A549 (cell line): ENCODE measurements around the gene NRXN3. TPM values are rescaled to one million over a fixed set of nuclear protein-coding genes. Genes with fewer than 3 reads are reported as not detected.

Experiments
- ATAC-seq, 2 experiments: fragments of 200-7000 bp in 1 of 2; fragments of >200 bp in 1 of 2; cut with Nextera tagmentation in 1 of 2; cut with Tn5 transposase in 1 of 2; 3 replicates each; pipeline versions ENCODE4 v1.8.0 to v1.9.1; 2018 to 2020; ENCODE audit warnings: mild to moderate bottlenecking in 1 of 2, moderate library complexity in 1 of 2
- CTCF ChIA-PET: fragments of 300-600 bp; sonication (Branson Sonifier 250); formaldehyde crosslinking; extraction: SDS; loops from one replicate; lab custom pipeline; 2021; ENCODE audit warnings: antibody characterized with exemption, inconsistent platforms; lab: Yijun Ruan, JAX
- POLR2A ChIA-PET: fragments of 350-600 bp; formaldehyde crosslinking; extraction: SDS; loops from one replicate; lab custom pipeline; 2021; ENCODE audit warnings: antibody characterized with exemption, inconsistent platforms; lab: Yijun Ruan, JAX
- DNase-seq, 2 experiments: peaks; one replicate each; pipeline versions ENCODE4 v3.0.0 to v3.0.0-alpha.2; 2011 to 2016; ENCODE audit warnings: low read depth in 1 of 2, low spot score in 1 of 2
- FAIRE-seq: peaks from 2 replicates; lab custom pipeline; 2011; peaks lifted over from hg19 to GRCh38; lab: Jason Lieb, UNC
- H3K27ac ChIP-seq, 2 experiments: fragments of >200 bp; sonication (Bioruptor Twin); formaldehyde crosslinking; 3 replicates each; pipeline ENCODE4 v1.5.1; 2016 to 2017
- H3K4me1 ChIP-seq: fragments of >200 bp; sonication (Bioruptor Twin); formaldehyde crosslinking; 3 replicates; pipeline ENCODE4 v1.6.1; 2016
- H3K4me2 ChIP-seq: fragments of >200 bp; sonication (Bioruptor Twin); formaldehyde crosslinking; 3 replicates; pipeline ENCODE4 v1.6.1; 2016
- H3K4me3 ChIP-seq: fragments of >200 bp; sonication (Bioruptor Twin); formaldehyde crosslinking; 3 replicates; pipeline ENCODE4 v1.5.1; 2016
- H3K9me3 ChIP-seq: fragments of >200 bp; sonication (Bioruptor Twin); formaldehyde crosslinking; 3 replicates; pipeline ENCODE4 v1.6.1; 2016
- ATOH8 ChIP-seq: fragments of 250-450 bp; sonication (Bioruptor Pico); IDR thresholded peaks from 2 replicates; pipeline ENCODE4 v1.5.0; 2020; ENCODE audit warnings: low read depth, mild to moderate bottlenecking, moderate library complexity
- CBX2 ChIP-seq: fragments of 200-600 bp; sonication (generic); IDR thresholded peaks from 2 replicates; pipeline ENCODE4 v1.6.1; 2016; ENCODE audit warnings: low read depth, mild to moderate bottlenecking, borderline replicate concordance
- CBX8 ChIP-seq: fragments of 200-600 bp; sonication (generic); IDR thresholded peaks from 2 replicates; pipeline ENCODE4 v1.6.1; 2016
- CEBPB ChIP-seq, 2 experiments: fragments of >200 bp in 1 of 2; sonication (Bioruptor Twin) in 1 of 2; formaldehyde crosslinking in 1 of 2; IDR thresholded peaks; 2 replicates each; pipeline ENCODE4 v1.6.1; 2012 to 2016
- EHMT2 ChIP-seq: fragments of 200-600 bp; sonication (generic); IDR thresholded peaks from 2 replicates; pipeline ENCODE4 v1.6.1; 2016; ENCODE audit warnings: antibody characterized with exemption, low read depth, mild to moderate bottlenecking, moderate library complexity
- EP300 ChIP-seq, 2 experiments: fragments of >200 bp; sonication (Bioruptor Twin); formaldehyde crosslinking; IDR thresholded peaks; 2 replicates in 1 of 2; 3 replicates in 1 of 2; pipeline ENCODE4 v1.6.1; 2016 to 2017
- FOSB ChIP-seq: fragments of 250-450 bp; sonication (Bioruptor Pico); IDR thresholded peaks from 2 replicates; pipeline ENCODE4 v1.5.0; 2020; ENCODE audit warnings: mild to moderate bottlenecking, moderate library complexity
- HDAC2 ChIP-seq: fragments of 200-600 bp; sonication (generic); IDR thresholded peaks from 2 replicates; pipeline ENCODE4 v1.6.1; 2016
- HOXA7 ChIP-seq: fragments of 250-450 bp; sonication (Bioruptor Pico); IDR thresholded peaks from 2 replicates; pipeline ENCODE4 v1.5.0; 2020; ENCODE audit warnings: mild to moderate bottlenecking, moderate library complexity
- HOXB5 ChIP-seq: fragments of 250-450 bp; sonication (Bioruptor Pico); IDR thresholded peaks from 2 replicates; pipeline ENCODE4 v1.5.0; 2020; ENCODE audit warnings: mild to moderate bottlenecking, moderate library complexity
- JUNB ChIP-seq: fragments of >200 bp; sonication (Bioruptor Twin); formaldehyde crosslinking; IDR thresholded peaks from 2 replicates; pipeline ENCODE4 v1.6.1; 2016
- KDM1A ChIP-seq: fragments of 200-600 bp; sonication (generic); IDR thresholded peaks from 2 replicates; pipeline ENCODE4 v1.6.1; 2016; ENCODE audit warnings: low read depth, mild to moderate bottlenecking
- MAX ChIP-seq: IDR thresholded peaks from 2 replicates; pipeline ENCODE4 v1.6.1; 2012
- MAZ ChIP-seq: fragments of 150-350 bp; IDR thresholded peaks from 2 replicates; pipeline ENCODE4 v1.6.1; 2014; ENCODE audit warnings: antibody characterized with exemption, low read depth, low read length, borderline replicate concordance
- MYC ChIP-seq: IDR thresholded peaks from 2 replicates; pipeline ENCODE4 v1.6.1; 2012; ENCODE audit warnings: mild to moderate bottlenecking, inconsistent platforms, low read length, improper control_type of control experiment, borderline replicate concordance
- NR3C1 ChIP-seq: fragments of >200 bp; sonication (Bioruptor Twin); formaldehyde crosslinking; IDR thresholded peaks from 3 replicates; pipeline ENCODE4 v1.6.1; 2017
- PHF8 ChIP-seq: fragments of 200-600 bp; sonication (generic); IDR thresholded peaks from 2 replicates; pipeline ENCODE4 v1.6.1; 2016; ENCODE audit warnings: low read depth, mild to moderate bottlenecking, antibody characterized with exemption, moderate library complexity, borderline replicate concordance
- RCOR1 ChIP-seq: fragments of 150-350 bp; IDR thresholded peaks from 2 replicates; pipeline ENCODE4 v1.6.1; 2014; ENCODE audit warnings: antibody characterized with exemption, low read length, low read depth
- RFX5 ChIP-seq: fragments of 450-650 bp; IDR thresholded peaks from 2 replicates; pipeline ENCODE4 v1.7.1; 2014; ENCODE audit warnings: antibody characterized with exemption, mild to moderate bottlenecking, moderate library complexity
- SMC3 ChIP-seq: fragments of >200 bp; sonication (Bioruptor Twin); formaldehyde crosslinking; IDR thresholded peaks from 3 replicates; pipeline ENCODE4 v1.6.1; 2018; ENCODE audit warnings: inconsistent platforms
- TFCP2L1 ChIP-seq: fragments of 250-450 bp; sonication (Bioruptor Pico); IDR thresholded peaks from 2 replicates; pipeline ENCODE4 v1.5.0; 2021; ENCODE audit warnings: mild to moderate bottlenecking
- ZFP36 ChIP-seq: fragments of 450-650 bp; IDR thresholded peaks from 2 replicates; pipeline ENCODE4 v1.6.1; 2014; ENCODE audit warnings: borderline replicate concordance; ENCODE audit not compliant: partially characterized antibody
- ZNF302 ChIP-seq: fragments of 250-450 bp; sonication (Bioruptor Pico); IDR thresholded peaks from 2 replicates; pipeline ENCODE4 v1.9.0; 2021; ENCODE audit warnings: inconsistent platforms, mild to moderate bottlenecking, moderate library complexity
- WGBS: methylation state at CpG from one replicate; pipeline ENCODE4 v1.1.6; 2017; ENCODE audit errors: missing lambda C conversion rate; 5-methylcytosine and 5-hydroxymethylcytosine counted together
- polyA plus RNA-seq, 4 experiments: library from polyadenylated mRNA; depleted of rRNA in 3 of 4; stranded (reverse); fragments of >200 nt; fragmentation: RNase III in 1 of 4; extraction: RNeasy Plus Mini Kit Qiagen cat#74134 plus additional on column Dnase treatment in 1 of 4; gene quantifications; 2 replicates in 3 of 4; 3 replicates in 1 of 4; pipeline ENCODE4 v1.2.3, GENCODE V29; 2011 to 2017
- TF ChIP-seq, protein P1 (sequence below): IDR thresholded peaks from 2 replicates; pipeline ENCODE4 v1.6.1; 2012
- TF ChIP-seq, protein P2 (sequence below): fragments of >200 bp; sonication (Bioruptor Twin); formaldehyde crosslinking; IDR thresholded peaks from 3 replicates; pipeline ENCODE4 v1.5.1; 2016
- TF ChIP-seq, protein P3 (sequence below): IDR thresholded peaks from 2 replicates; pipeline ENCODE4 v1.6.1; 2012; ENCODE audit warnings: low read depth, borderline replicate concordance

NRXN3 gene
- polyA plus RNA-seq, 2 of the 4 experiments (the other 2 are of a cell fraction): 0.62 to 2.3 TPM

- TF ChIP-seq, protein P1, sequence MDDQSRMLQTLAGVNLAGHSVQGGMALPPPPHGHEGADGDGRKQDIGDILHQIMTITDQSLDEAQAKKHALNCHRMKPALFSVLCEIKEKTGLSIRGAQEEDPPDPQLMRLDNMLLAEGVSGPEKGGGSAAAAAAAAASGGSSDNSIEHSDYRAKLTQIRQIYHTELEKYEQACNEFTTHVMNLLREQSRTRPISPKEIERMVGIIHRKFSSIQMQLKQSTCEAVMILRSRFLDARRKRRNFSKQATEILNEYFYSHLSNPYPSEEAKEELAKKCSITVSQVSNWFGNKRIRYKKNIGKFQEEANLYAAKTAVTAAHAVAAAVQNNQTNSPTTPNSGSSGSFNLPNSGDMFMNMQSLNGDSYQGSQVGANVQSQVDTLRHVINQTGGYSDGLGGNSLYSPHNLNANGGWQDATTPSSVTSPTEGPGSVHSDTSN: no peak
- TF ChIP-seq, all 56 proteins: peak for 0
Observed at GRCh38 chr14:79702197-79702596, 1532.0 kb downstream of the NRXN3 start (continued).

DNA sequence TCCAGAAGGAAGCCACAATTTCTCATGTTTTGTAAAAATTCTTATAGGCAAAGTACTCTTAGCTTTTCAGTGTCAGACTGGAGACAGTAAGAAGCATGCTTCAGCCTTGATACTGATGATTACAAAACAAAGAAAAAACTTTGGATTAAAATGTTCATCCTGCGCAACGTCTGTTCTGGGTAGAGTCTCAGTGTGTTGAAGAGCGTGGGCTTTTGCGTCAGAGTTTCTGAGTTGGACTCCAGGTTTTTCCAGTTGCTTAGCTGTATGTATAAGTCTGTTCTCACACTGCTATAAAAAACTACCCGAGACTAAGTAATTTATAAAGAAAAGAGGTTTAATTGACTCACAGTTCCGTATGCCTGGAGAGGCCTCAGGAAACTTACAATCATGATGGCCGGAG, 1533.0 kb downstream of the NRXN3 start:
- POLR2A ChIA-PET: no interaction called here
- no peak for ATAC-seq
- Histone ChIP-seq H3K27ac (no peak overlapping the region), H3K4me1 (no peaks in the 10 kb centered on the region), H3K4me2 (no peak overlapping the region), H3K9me3 (no peaks in the 10 kb centered on the region), H3K4me3 (no peak overlapping the region)
- 53% methylated on average over 7 of the region's 7 CpGs for WGBS
- no peak for FAIRE-seq
- CTCF ChIA-PET: no interaction called here
- TF ChIP-seq, protein P2, sequence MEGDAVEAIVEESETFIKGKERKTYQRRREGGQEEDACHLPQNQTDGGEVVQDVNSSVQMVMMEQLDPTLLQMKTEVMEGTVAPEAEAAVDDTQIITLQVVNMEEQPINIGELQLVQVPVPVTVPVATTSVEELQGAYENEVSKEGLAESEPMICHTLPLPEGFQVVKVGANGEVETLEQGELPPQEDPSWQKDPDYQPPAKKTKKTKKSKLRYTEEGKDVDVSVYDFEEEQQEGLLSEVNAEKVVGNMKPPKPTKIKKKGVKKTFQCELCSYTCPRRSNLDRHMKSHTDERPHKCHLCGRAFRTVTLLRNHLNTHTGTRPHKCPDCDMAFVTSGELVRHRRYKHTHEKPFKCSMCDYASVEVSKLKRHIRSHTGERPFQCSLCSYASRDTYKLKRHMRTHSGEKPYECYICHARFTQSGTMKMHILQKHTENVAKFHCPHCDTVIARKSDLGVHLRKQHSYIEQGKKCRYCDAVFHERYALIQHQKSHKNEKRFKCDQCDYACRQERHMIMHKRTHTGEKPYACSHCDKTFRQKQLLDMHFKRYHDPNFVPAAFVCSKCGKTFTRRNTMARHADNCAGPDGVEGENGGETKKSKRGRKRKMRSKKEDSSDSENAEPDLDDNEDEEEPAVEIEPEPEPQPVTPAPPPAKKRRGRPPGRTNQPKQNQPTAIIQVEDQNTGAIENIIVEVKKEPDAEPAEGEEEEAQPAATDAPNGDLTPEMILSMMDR: no peak
- TF ChIP-seq CEBPB (IDR thresholded peaks at IDR 0.05): no peak
- no peak for TF ChIP-seq HOXB5
- TF ChIP-seq ZFP36: no peak
- TF ChIP-seq NR3C1: no peak
- TF ChIP-seq MYC: no peak
- no peak for TF ChIP-seq RFX5
- TF ChIP-seq PHF8: no peak
- no peak for TF ChIP-seq HDAC2
- TF ChIP-seq ATOH8 (CRISPR knock-in tag): no peak
- no peak for TF ChIP-seq MAZ
- TF ChIP-seq ZNF302 (CRISPR knock-in tag): no peak
- no peak for DNase-seq

DNA sequence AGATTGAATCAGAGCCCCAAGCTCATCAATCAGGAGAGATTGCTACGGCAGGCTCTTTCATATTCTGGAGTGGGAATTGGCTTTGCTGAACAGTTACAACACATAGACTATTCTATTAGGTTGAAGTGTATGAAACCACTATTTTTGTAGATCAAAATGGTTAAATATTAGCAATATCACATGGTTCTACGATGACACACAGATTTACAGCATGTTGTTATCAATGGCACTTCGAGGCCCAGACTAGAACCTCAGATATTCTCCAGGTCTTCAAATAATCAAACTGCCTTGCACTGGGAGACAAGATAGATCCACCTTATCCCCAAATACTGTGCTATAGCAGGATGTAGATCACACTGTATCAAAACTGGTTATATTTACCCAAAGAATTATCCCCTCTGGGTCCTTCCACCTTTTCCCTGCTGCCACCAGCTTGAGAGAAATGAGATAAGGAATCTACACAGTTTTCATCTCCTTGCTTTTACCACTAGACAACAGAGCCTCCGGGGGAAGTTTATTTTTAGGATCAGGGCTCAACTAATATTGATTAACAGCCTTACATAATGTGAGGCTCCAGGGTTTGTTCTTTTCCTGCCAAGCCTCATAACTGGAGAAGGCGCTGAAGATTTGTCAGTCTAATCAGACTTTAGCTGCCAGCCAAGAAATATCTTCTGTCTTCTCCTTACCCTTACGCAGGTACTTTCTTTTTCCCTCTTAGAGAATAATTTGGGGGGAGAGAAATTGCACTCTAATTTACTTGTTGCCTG, 1534.1 kb downstream of the NRXN3 start:
- Histone ChIP-seq H3K27ac (no peak overlapping the region), H3K4me2 (no peak overlapping the region), H3K4me3 (no peak overlapping the region), H3K9me3 (no peaks in the 10 kb centered on the region), H3K4me1 (peaks cover 7% of the 10 kb centered on the region; the same call in 2 of the 3 replicates)
- ATAC-seq (no peak), DNase-seq (no peak), FAIRE-seq (no peak)
- ChIA-PET CTCF (no interaction called here), POLR2A (no interaction called here)
- 17% methylated on average over 6 of the region's 6 CpGs for WGBS
- TF ChIP-seq CBX8 (no peak), HOXA7 (no peak), JUNB (no peak), EHMT2 (no peak), RCOR1 (no peak), CBX2 (no peak), KDM1A (no peak), EP300 (IDR thresholded peaks at IDR 0.05) (no peak), FOSB (CRISPR knock-in tag) (no peak), CEBPB (IDR thresholded peaks at IDR 0.05) (no peak), TFCP2L1 (CRISPR knock-in tag) (no peak), MAX (no peak), ZNF302 (CRISPR knock-in tag) (no peak), SMC3 (no peak)
- TF ChIP-seq, protein P3, sequence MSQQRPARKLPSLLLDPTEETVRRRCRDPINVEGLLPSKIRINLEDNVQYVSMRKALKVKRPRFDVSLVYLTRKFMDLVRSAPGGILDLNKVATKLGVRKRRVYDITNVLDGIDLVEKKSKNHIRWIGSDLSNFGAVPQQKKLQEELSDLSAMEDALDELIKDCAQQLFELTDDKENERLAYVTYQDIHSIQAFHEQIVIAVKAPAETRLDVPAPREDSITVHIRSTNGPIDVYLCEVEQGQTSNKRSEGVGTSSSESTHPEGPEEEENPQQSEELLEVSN: no peak
- TF ChIP-seq, protein P2: no peak
